Articular chondrocyte of knee joint (primary cell): ENCODE data around the gene CLCF1. TPM values are rescaled to one million over a fixed set of nuclear protein-coding genes. Genes with fewer than 3 reads are reported as not detected.

ENCODE experiments used
- small RNA-seq: library from RNA; depleted of rRNA; stranded (forward); fragments of <200 nt; gene quantifications from one replicate; pipeline ENCODE3, GENCODE V24; 2012
- total RNA-seq: library from RNA; depleted of rRNA; stranded (reverse); fragments of >200 nt; gene quantifications from 2 replicates; pipeline ENCODE4 v1.2.3, GENCODE V29; 2012

The CLCF1 gene
- 8.8 and 9.4 TPM in 2 replicates for total RNA-seq

GRCh38 chr11:67372993-67373647, at the start of gene CLCF1:
Gene CLCF1 (minus strand): TSS chr11:67373598. CDS start chr11:67373539, 59 bp downstream.

DNA sequence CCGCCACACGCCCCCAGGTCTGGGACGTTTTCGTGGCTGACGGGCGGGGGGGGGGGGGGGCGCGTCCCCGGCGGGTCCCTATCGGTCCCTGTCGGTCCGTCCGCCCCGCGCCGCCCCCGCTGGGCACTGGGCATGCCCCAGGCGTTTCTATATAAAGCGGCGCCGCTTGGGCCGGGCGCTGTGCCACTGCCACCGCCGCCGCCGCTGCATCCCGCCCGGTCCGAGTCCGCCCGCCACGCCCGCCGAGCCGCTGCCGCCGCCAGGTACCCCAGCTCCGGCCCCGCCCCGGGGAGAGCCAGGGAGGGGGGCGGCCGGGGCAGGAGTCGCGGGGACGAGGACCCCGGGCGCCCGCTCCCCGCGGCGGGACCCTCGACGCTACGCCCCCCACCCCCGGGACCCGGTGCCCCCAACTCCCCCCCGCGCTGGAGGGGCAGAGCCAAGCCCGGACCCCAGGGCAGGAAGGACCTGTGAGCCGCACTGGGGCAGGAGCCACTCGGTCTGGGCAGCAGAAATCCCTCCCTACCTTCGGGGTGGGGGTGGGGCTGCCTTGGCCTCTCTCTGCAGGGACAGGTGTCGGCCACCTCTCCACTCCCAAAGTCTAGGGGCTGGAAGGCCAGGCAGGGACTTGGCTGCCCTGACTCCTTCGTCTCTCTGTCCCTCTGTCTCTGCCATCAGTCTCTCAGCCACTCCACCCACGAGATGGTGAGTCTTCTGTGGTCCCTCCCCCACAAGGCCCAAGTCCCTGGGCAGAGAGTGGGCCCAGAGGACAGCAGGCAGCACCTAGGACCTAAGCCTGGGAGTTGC, 42.3 kb upstream of the CLCF1 start, which contains the start of gene CARNS1:
Gene CARNS1 (plus strand): TSS at position 178 of the 804 bp plus-strand sequence. CDS start 522 bp downstream, at position 700.

GRCh38 chr11:67401495-67402191, 28.2 kb upstream of the CLCF1 start, which contains the start of gene PPP1CA:
Gene PPP1CA (minus strand): TSS chr11:67401858. CDS start chr11:67401782, 76 bp downstream.

DNA sequence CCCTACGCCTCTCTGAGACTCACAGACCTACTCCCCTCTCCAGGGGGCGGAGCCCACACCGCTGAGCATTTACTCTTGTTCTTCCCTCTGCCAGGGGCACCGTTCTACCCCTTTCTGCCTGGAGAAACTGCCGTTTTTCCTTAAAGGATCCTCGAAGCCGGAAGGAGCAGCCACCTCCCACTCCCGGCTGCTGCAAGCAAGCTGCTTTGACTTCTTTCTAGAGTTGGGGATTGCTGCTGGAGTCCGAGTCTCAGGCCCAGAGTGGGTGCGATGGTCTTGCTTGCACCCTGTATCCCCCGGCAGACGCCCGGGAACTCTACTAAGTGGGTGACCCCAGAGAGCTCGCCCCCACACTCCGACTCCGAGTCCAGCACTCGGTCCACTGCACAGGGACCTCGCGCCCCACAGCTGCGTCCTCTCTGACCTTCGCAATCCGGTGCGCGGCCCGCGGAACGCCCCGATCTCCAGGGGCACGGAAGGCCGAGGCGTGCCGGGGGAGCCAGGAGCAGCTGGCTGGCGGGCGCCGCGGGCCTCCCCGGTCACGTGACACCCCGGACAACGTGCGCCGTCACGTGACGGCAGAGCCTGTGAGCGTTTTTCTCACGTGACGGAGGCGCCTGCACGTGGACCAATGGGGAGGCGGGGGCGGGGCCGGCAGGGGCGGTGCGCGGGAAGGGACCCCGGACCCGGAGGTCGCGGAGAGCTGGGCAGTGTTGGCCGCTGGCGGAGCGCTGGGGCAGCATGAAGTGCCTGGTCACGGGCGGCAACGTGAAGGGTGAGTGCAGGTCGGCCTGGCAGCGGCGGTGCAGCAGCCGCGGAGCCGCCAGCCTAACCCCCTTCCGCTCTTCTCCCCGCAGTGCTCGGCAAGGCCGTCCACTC, 18.1 kb upstream of the CLCF1 start, which contains the start of gene RAD9A:
Gene RAD9A (plus strand): TSS at position 683 of the 879 bp plus-strand sequence. CDS start 59 bp downstream, at position 742.

DNA sequence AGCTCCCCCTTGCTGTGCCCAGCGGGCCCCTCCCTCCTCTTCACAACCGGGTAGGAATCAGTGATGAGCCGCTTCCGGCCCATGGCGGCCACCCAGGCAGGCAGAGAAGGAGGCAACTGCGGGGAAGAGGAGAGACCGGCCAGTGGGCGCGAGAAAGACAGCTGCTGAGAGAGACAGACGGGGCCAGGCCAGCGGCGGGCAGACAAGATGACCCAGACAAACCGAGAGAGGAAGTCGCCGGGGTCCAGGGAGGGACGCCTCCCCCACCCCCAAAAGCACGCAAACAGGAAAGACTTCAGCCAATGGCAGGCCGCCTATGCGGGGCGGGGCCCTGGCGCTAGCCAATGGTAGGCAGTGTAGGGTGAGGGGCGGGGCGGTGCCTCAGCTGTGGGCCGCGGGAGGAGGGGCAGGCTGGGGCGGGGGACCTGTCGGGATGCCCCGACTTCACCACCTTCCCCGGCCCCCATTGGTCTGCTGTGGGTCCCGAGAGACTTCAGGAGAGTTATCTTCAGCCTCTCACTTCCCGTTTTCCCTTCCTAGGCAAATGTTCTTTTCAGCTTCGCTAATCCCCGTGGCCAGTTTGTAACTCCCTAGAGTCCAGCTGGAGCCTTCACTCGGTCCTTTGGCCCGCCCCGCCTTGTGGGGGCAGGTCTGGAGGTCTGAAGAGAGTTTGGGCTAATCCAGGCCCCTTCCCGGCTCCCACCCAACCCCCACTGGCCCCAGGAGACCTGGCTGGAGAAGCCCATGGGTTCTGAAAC, 19.9 kb downstream of the CLCF1 start, which contains the start of gene POLD4:
Gene POLD4 (minus strand): TSS at position 230 of the 758 bp plus-strand sequence. CDS start 147 bp downstream, at position 83.

Small RNA genes within 50 kb of the gene (small RNA-seq; reads per million reads assigned to genes)
- gene RN7SKP239 (not detected), gene RNU6-1238P (not detected)

Other genes with a start within 250 kb of the CLCF1 start
- 16.9 and 19.1 TPM in 2 replicates for gene GRK2, start 107.1 kb downstream of the CLCF1 start, total RNA-seq
- 18.8 and 23.9 TPM in 2 replicates for gene ANKRD13D, start 84.3 kb downstream of the CLCF1 start, total RNA-seq
- 15.8 and 19.3 TPM in 2 replicates for gene SSH3, start 70.1 kb downstream of the CLCF1 start, total RNA-seq
- 41.8 and 49.8 TPM in 2 replicates for gene POLD4, start 20.1 kb downstream of the CLCF1 start, total RNA-seq
- gene RAD9A, start 18.4 kb upstream of the CLCF1 start, total RNA-seq: 5.5 and 6.4 TPM in 2 replicates
- gene PPP1CA, start 28.3 kb upstream of the CLCF1 start, total RNA-seq: 131 and 138 TPM in 2 replicates
- gene TBC1D10C, start 30.5 kb upstream of the CLCF1 start, total RNA-seq: not detected in 2 replicates
- 0.97 and 1.2 TPM in 2 replicates for gene CARNS1, start 42.1 kb upstream of the CLCF1 start, total RNA-seq
- gene RPS6KB2, start 54.9 kb upstream of the CLCF1 start, total RNA-seq: 33.2 and 35.3 TPM in 2 replicates
- gene PTPRCAP, start 64.1 kb upstream of the CLCF1 start, total RNA-seq: 0.11 and 0.26 TPM in 2 replicates
- 59.1 and 86.2 TPM in 2 replicates for gene CORO1B, start 69.9 kb upstream of the CLCF1 start, total RNA-seq
- gene GPR152, start 79.1 kb upstream of the CLCF1 start, total RNA-seq: not detected in 2 replicates
- gene CABP4, start 81.8 kb upstream of the CLCF1 start, total RNA-seq: 0.11 TPM in 1 of 2 replicates, not detected in the other
- gene TMEM134, start 95.7 kb upstream of the CLCF1 start, total RNA-seq: 20.3 and 28.2 TPM in 2 replicates
- 35.5 and 38.2 TPM in 2 replicates for gene AIP, start 109.4 kb upstream of the CLCF1 start, total RNA-seq
- 15.5 and 17.0 TPM in 2 replicates for gene PITPNM1, start 131.8 kb upstream of the CLCF1 start, total RNA-seq
- gene CDK2AP2, start 134.6 kb upstream of the CLCF1 start, total RNA-seq: 13.6 and 13.7 TPM in 2 replicates
- not detected in 2 replicates for gene CABP2, start 149.8 kb upstream of the CLCF1 start, total RNA-seq
- 444 and 488 TPM in 2 replicates for gene GSTP1, start 210.2 kb upstream of the CLCF1 start, total RNA-seq
- gene NDUFV1, start 233.3 kb upstream of the CLCF1 start, total RNA-seq: 99.6 and 138 TPM in 2 replicates